Large intestine (tissue), 3 donors: Measurements from ENCODE around the gene GALNTL6. TPM values are rescaled to one million over a fixed set of nuclear protein-coding genes. Genes with fewer than 3 reads are reported as not detected.

Experiments
- DNase-seq, 2 donors: peaks; one replicate each; pipeline versions ENCODE4 v3.0.0 to v3.0.0-alpha.2; 2013
- H3K27ac ChIP-seq: one replicate; pipeline ENCODE4 v1.5.1; 2013; ENCODE audit warnings: low read length
- H3K27me3 ChIP-seq: 2 replicates; pipeline ENCODE4 v1.6.1; 2013; ENCODE audit warnings: low read length; ENCODE audit not compliant: control insufficient read depth, insufficient read depth
- H3K36me3 ChIP-seq: 2 replicates; pipeline ENCODE4 v1.6.1; 2013; ENCODE audit warnings: low read length; ENCODE audit not compliant: control insufficient read depth, insufficient read depth
- H3K4me1 ChIP-seq: one replicate; pipeline ENCODE4 v1.6.1; 2013; ENCODE audit warnings: low read length; ENCODE audit not compliant: control insufficient read depth, insufficient read depth
- H3K4me3 ChIP-seq: one replicate; pipeline ENCODE4 v1.5.1; 2013; ENCODE audit warnings: low read length
- H3K9me3 ChIP-seq: one replicate; pipeline ENCODE4 v1.6.1; 2013; ENCODE audit warnings: mild to moderate bottlenecking, low read depth, low read length, moderate library complexity; ENCODE audit not compliant: control insufficient read depth
- WGBS: methylation state at CpG from one replicate; pipeline ENCODE4 v1.1.5; 2013; ENCODE audit warnings: low lambda C conversion rate; ENCODE audit not compliant: insufficient coverage; 5-methylcytosine and 5-hydroxymethylcytosine counted together
- polyA plus RNA-seq: library from polyadenylated mRNA; unstranded; fragments of 120-200 nt; gene quantifications from one replicate; pipeline ENCODE4 v1.2.1, GENCODE V29; 2013

Gene GALNTL6
- polyA plus RNA-seq, 1 donor = 0.84 TPM

GRCh38 chr4:172995704-172996103 lies 1182.5 kb downstream of the GALNTL6 start:
- no peak for DNase-seq
- Histone ChIP-seq H3K4me1 (peaks cover 13% of the 10 kb centered on the region), H3K4me3 (no peak overlapping the region), H3K9me3 (no peaks in the 10 kb centered on the region), H3K27ac (no peak overlapping the region), H3K36me3 (no peaks in the 10 kb centered on the region), H3K27me3 (no peaks in the 10 kb centered on the region)
- no CpG with 5 or more reads among the region's 1 CpG for WGBS

- Histone ChIP-seq H3K4me1 (peaks cover 13% of the 10 kb centered on the region), H3K36me3 (no peaks in the 10 kb centered on the region), H3K27ac (no peak overlapping the region), H3K9me3 (no peaks in the 10 kb centered on the region), H3K27me3 (no peaks in the 10 kb centered on the region), H3K4me3 (no peak overlapping the region)
- 100% methylated on average over 1 of the region's 4 CpGs for WGBS
- peak in 1 of 2 donors; percentile 41 for DNase-seq
Measured at GRCh38 chr4:172996571-172997216, 1183.5 kb downstream of the GALNTL6 start.

- no CpG with 5 or more reads among the region's 6 CpGs for WGBS
- DNase-seq = no peak
- no peak overlapping the region for H3K27ac ChIP-seq
Measured at GRCh38 chr4:172997217-172997609, 1184.0 kb downstream of the GALNTL6 start.

GRCh38 chr4:172997856-172998255 lies 1184.7 kb downstream of the GALNTL6 start:
- Histone ChIP-seq H3K4me1 (peaks cover 13% of the 10 kb centered on the region), H3K27me3 (no peaks in the 10 kb centered on the region), H3K27ac (no peak overlapping the region), H3K9me3 (no peaks in the 10 kb centered on the region), H3K4me3 (no peak overlapping the region), H3K36me3 (no peaks in the 10 kb centered on the region)
- DNase-seq = no peak

More at GRCh38 chr4:172997217-172997609, 1184.0 kb downstream of the GALNTL6 start:
- H3K4me1 ChIP-seq = peaks cover 13% of the 10 kb centered on the region
- no peaks in the 10 kb centered on the region for H3K36me3 ChIP-seq
- H3K4me3 ChIP-seq = no peak overlapping the region
- no peaks in the 10 kb centered on the region for H3K9me3 ChIP-seq
- H3K27me3 ChIP-seq = no peaks in the 10 kb centered on the region

GRCh38 chr4:172998527-172999469 lies 1185.6 kb downstream of the GALNTL6 start:
- no peaks in the 10 kb centered on the region for H3K36me3 ChIP-seq
- peak; percentile 27 to 42 for DNase-seq
- H3K27me3 ChIP-seq = no peaks in the 10 kb centered on the region
- no CpG with 5 or more reads among the region's 7 CpGs for WGBS
- no peaks in the 10 kb centered on the region for H3K9me3 ChIP-seq
- no peak overlapping the region for H3K4me3 ChIP-seq
- peaks cover 5% of the 10 kb centered on the region for H3K4me1 ChIP-seq
- no peak overlapping the region for H3K27ac ChIP-seq

- no peak for DNase-seq
- no peaks in the 10 kb centered on the region for H3K27me3 ChIP-seq
- H3K27ac ChIP-seq = no peak overlapping the region
- no peaks in the 10 kb centered on the region for H3K36me3 ChIP-seq
- peaks cover 12% of the 10 kb centered on the region for H3K4me1 ChIP-seq
- H3K9me3 ChIP-seq = no peaks in the 10 kb centered on the region
- no peak overlapping the region for H3K4me3 ChIP-seq
Measured at GRCh38 chr4:173001571-173001970, 1188.4 kb downstream of the GALNTL6 start.

GRCh38 chr4:173002830-173003561 lies 1189.8 kb downstream of the GALNTL6 start:
- Histone ChIP-seq H3K9me3 (no peaks in the 10 kb centered on the region), H3K27me3 (no peaks in the 10 kb centered on the region), H3K36me3 (no peaks in the 10 kb centered on the region), H3K27ac (no peak overlapping the region), H3K4me3 (no peak overlapping the region), H3K4me1 (peaks cover 16% of the 10 kb centered on the region)
- 100% methylated on average over 2 of the region's 6 CpGs for WGBS
- no peak for DNase-seq

DNA sequence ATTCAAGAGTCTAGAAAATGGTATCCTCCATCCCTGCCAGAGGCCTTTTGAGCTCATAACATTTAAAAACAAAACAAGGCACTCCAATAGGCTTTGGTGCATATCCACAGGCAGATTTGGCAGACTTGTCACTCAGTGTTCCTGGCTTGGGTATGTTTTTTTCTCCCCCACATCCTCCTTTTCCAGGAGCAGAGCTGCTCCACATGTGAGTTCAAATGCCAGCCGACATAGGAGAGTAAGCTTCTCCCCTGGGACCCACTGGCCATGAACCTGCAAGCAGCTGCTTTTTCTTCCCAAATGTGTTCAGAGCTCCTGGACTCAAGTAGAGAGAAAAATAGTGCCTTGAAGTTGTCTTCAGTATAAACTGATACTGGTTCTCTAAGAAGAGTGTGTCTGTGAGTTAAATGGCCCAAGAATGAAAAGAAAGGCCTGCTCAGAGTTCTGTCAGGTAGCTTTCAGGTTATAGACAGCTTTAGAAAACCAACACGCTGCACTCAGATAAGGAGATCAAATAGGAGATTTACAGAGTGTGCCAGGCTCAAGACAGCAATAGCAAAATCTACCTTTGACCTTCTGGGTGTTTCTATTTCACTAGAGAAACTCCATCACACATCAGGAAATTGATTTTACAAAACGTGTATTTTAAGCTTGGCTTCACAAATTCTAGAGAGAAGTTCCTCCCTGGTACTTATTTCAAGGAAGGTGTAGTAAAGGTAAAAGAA lies 1192.9 kb downstream of the GALNTL6 start:
- peak in 1 of 2 donors; percentile 40 for DNase-seq
- no peaks in the 10 kb centered on the region for H3K9me3 ChIP-seq
- no peaks in the 10 kb centered on the region for H3K27me3 ChIP-seq
- no peaks in the 10 kb centered on the region for H3K36me3 ChIP-seq
- peak overlapping the region; percentile 39 for H3K27ac ChIP-seq
- WGBS = no CpG with 5 or more reads among the region's 3 CpGs
- no peak overlapping the region for H3K4me3 ChIP-seq
- peaks cover 11% of the 10 kb centered on the region for H3K4me1 ChIP-seq

DNA sequence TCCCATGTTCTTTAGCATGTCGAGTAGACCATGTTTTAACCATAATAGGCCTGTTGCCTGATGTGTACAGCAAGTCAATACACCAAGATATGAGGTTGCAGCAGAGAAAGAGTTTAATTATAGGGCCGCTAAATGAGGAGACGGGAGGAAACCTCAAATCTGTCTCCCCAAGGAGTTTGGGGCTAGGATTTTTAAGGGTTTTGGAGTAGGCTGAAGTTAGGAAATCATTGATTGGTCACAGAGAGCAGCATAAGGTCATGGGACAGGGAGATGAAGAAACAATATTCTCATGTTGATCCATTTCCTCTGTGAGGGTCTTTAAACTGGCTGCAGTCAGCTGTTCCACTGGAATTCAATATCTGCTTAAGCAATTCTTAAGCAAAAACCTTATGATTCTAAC lies 1195.2 kb downstream of the GALNTL6 start:
- Histone ChIP-seq H3K4me3 (no peak overlapping the region), H3K27me3 (no peaks in the 10 kb centered on the region), H3K36me3 (no peaks in the 10 kb centered on the region), H3K9me3 (no peaks in the 10 kb centered on the region), H3K4me1 (peaks cover 11% of the 10 kb centered on the region), H3K27ac (no peak overlapping the region)
- DNase-seq = no peak
- WGBS = no CpG with 5 or more reads among the region's 3 CpGs
